ENCODE data around the gene APOBEC3F.

Gene APOBEC3F

GRCh38 chr22:39084666-39085065, 44.0 kb downstream of the APOBEC3F start:
- DNase-seq (ENCODE audit: low read depth) = no peak
- TF ChIP-seq CTCF (IDR thresholded peaks at IDR 0.05; ENCODE audit: low read depth, low read length, missing control alignments) = no peak
- no peak overlapping the region for H3K4me3 ChIP-seq (ENCODE audit: low read depth, low read length)
- in situ Hi-C loops (cut with HindIII; ENCODE audit: low sequenced_read_pairs) = no loop called here

GRCh38 chr22:39087098-39087497, 46.4 kb downstream of the APOBEC3F start:
- no peak for TF ChIP-seq CTCF (IDR thresholded peaks at IDR 0.05; ENCODE audit: low read depth, low read length, missing control alignments)
- H3K4me3 ChIP-seq (ENCODE audit: low read depth, low read length) = no peak overlapping the region
- no peak for DNase-seq (ENCODE audit: low read depth)
- in situ Hi-C loops (cut with HindIII; ENCODE audit: low sequenced_read_pairs) = no loop called here

- H3K4me3 ChIP-seq (ENCODE audit: low read depth, low read length) = no peak overlapping the region
- DNase-seq (ENCODE audit: low read depth) = no peak
- in situ Hi-C loops (cut with HindIII; ENCODE audit: low sequenced_read_pairs) = no loop called here
- TF ChIP-seq CTCF (IDR thresholded peaks at IDR 0.05; ENCODE audit: low read depth, low read length, missing control alignments) = no peak
These were observed 47.4 kb downstream of the APOBEC3F start for GRCh38 chr22:39087881-39088684.

GRCh38 chr22:39088685-39089032, 48.0 kb downstream of the APOBEC3F start:
- no peak for DNase-seq (ENCODE audit: low read depth)
- in situ Hi-C loops (cut with HindIII; ENCODE audit: low sequenced_read_pairs) = no loop called here
- no peak overlapping the region for H3K4me3 ChIP-seq (ENCODE audit: low read depth, low read length)
- TF ChIP-seq CTCF (IDR thresholded peaks at IDR 0.05; ENCODE audit: low read depth, low read length, missing control alignments) = no peak

- DNase-seq (ENCODE audit: low read depth) = no peak
- no peak overlapping the region for H3K4me3 ChIP-seq (ENCODE audit: low read depth, low read length)
- in situ Hi-C loops (cut with HindIII; ENCODE audit: low sequenced_read_pairs) = no loop called here
- TF ChIP-seq CTCF (IDR thresholded peaks at IDR 0.05; ENCODE audit: low read depth, low read length, missing control alignments) = no peak
These were observed 49.3 kb downstream of the APOBEC3F start for GRCh38 chr22:39089928-39090327.

- in situ Hi-C loops (cut with HindIII; ENCODE audit: low sequenced_read_pairs) = no loop called here
- no peak for TF ChIP-seq CTCF (IDR thresholded peaks at IDR 0.05; ENCODE audit: low read depth, low read length, missing control alignments)
- no peak for DNase-seq (ENCODE audit: low read depth)
- H3K4me3 ChIP-seq (ENCODE audit: low read depth, low read length) = no peak overlapping the region
These were observed 49.9 kb downstream of the APOBEC3F start for GRCh38 chr22:39090426-39091064.
